Sigmoid colon (tissue), 4 donors: ENCODE results near the gene ASXL1.

Experiments
- EP300 ChIP-seq, 4 donors: sonication (generic); formaldehyde crosslinking; IDR thresholded peaks; one replicate each; pipeline ENCODE4 v1.6.1; 2017; ENCODE audit warnings: antibody characterized with exemption in 4 of 4
- POLR2A ChIP-seq, 2 donors: fragments of 450-650 bp; IDR thresholded peaks; one replicate each; pipeline ENCODE4 v1.6.1; 2016; ENCODE audit warnings: antibody characterized with exemption in 2 of 2, mild to moderate bottlenecking in 2 of 2, moderate library complexity in 2 of 2
- TF ChIP-seq, protein P1 (sequence below), 4 experiments: fragments of 450-650 bp in 3 of 4; fragments of 200-600 bp in 1 of 4; IDR thresholded peaks; one replicate each; pipeline ENCODE4 v1.5.1; 2016 to 2019; ENCODE audit warnings: antibody characterized with exemption in 4 of 4, mild to moderate bottlenecking in 3 of 4, moderate library complexity in 2 of 4

DNA sequence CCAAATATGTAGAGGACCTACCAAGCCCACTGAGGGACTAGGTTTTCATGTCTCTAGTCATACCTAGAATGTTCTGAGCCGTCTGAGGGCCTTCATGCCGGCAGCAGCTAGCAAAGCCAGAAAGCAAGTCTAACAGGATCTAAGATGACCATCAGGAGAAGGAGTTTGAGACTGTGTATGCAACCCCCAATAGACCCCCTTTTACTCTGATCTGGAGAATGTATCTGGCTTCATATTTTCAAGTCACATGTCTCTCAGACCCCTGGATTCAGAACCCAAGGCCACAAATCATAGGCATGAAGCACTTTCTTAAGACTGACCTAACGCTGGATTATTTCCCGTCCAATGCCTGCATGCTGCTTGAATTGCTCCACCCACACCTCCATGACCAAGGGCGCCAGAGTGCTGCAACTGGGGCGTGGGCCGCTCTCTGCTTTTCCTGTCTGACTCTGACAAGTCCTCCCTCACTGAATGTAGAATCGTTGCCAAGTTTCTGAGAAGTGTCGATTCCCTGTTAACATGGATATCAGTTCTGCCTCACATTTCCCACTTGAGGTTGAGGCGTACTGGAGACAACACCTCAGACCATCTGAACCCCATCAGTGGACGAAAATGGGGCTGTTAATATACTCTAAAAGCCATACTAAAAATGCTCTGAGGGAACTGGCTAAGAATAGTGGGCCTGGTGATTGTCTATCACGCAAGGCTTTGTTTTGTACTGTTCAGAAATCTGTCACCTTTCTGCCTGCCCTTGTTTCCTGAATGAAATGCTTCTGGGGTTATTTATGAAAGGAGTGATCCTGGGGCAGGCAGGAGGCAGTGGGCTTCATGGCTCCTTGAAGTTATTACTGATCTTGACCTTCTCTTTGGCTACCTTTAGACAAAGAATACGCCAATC is 23.9 kb upstream of the ASXL1 start:
- TF ChIP-seq POLR2A (IDR thresholded peaks at IDR 0.05) (no peak), EP300 (IDR thresholded peaks at IDR 0.05) (no peak)
- TF ChIP-seq, protein P1, sequence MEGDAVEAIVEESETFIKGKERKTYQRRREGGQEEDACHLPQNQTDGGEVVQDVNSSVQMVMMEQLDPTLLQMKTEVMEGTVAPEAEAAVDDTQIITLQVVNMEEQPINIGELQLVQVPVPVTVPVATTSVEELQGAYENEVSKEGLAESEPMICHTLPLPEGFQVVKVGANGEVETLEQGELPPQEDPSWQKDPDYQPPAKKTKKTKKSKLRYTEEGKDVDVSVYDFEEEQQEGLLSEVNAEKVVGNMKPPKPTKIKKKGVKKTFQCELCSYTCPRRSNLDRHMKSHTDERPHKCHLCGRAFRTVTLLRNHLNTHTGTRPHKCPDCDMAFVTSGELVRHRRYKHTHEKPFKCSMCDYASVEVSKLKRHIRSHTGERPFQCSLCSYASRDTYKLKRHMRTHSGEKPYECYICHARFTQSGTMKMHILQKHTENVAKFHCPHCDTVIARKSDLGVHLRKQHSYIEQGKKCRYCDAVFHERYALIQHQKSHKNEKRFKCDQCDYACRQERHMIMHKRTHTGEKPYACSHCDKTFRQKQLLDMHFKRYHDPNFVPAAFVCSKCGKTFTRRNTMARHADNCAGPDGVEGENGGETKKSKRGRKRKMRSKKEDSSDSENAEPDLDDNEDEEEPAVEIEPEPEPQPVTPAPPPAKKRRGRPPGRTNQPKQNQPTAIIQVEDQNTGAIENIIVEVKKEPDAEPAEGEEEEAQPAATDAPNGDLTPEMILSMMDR (IDR thresholded peaks at IDR 0.05), result no peak
